ENCODE measurements around the gene TPRG1L. TPM values are rescaled to one million over a fixed set of nuclear protein-coding genes. Genes with fewer than 3 reads are reported as not detected.

Gene TPRG1L
- total RNA-seq, 1 donor from 2014 or later, result 23.2 TPM

GRCh38 chr1:3642919-3643675 is 18.3 kb downstream of the TPRG1L start:
- DNase-seq (ENCODE audit: low read depth), result no peak

GRCh38 chr1:3644273-3644672 is 19.5 kb downstream of the TPRG1L start:
- no peak for DNase-seq (ENCODE audit: low read depth)

- no peak for DNase-seq (ENCODE audit: low read depth)
These were observed 20.4 kb downstream of the TPRG1L start for GRCh38 chr1:3645247-3645646.

- no peak for DNase-seq (ENCODE audit: low read depth)
These were observed 21.0 kb downstream of the TPRG1L start for GRCh38 chr1:3645666-3646355.

- DNase-seq (ENCODE audit: low read depth), result no peak
These were observed 21.8 kb downstream of the TPRG1L start for GRCh38 chr1:3646596-3646995.

GRCh38 chr1:3649342-3650247 is 24.8 kb downstream of the TPRG1L start, which contains the start of gene WRAP73:
TSS of gene WRAP73 (minus strand) at chr1:3650103. CDS start at chr1:3649999, 104 bp downstream.
- DNase-seq (ENCODE audit: low read depth), result peak; percentile 93

GRCh38 chr1:3650248-3651025 is 25.6 kb downstream of the TPRG1L start:
- no peak for DNase-seq (ENCODE audit: low read depth)

GRCh38 chr1:3651026-3651929 is 26.5 kb downstream of the TPRG1L start:
- no peak for DNase-seq (ENCODE audit: low read depth)

GRCh38 chr1:3651930-3652547 is 27.2 kb downstream of the TPRG1L start, which contains the start of gene TP73:
TSS of gene TP73 (plus strand) at chr1:3652516. CDS start at chr1:3682366, 29,850 bp downstream.
- peak; percentile 26 for DNase-seq (ENCODE audit: low read depth)

GRCh38 chr1:3652548-3653285 is 27.9 kb downstream of the TPRG1L start:
- DNase-seq (ENCODE audit: low read depth), result no peak

- DNase-seq (ENCODE audit: low read depth), result no peak
These were observed 28.4 kb downstream of the TPRG1L start for GRCh38 chr1:3653286-3653618.

GRCh38 chr1:3654549-3655281 is 29.9 kb downstream of the TPRG1L start:
- DNase-seq (ENCODE audit: low read depth), result peak; percentile 84

- DNase-seq (ENCODE audit: low read depth), result no peak
These were observed 31.8 kb downstream of the TPRG1L start for GRCh38 chr1:3656450-3657095.

- no peak for DNase-seq (ENCODE audit: low read depth)
These were observed 32.3 kb downstream of the TPRG1L start for GRCh38 chr1:3657096-3657475.

- DNase-seq (ENCODE audit: low read depth), result no peak
These were observed 32.9 kb downstream of the TPRG1L start for GRCh38 chr1:3657578-3658230.

- DNase-seq (ENCODE audit: low read depth), result no peak
These were observed 33.4 kb downstream of the TPRG1L start for GRCh38 chr1:3658231-3658615.

- DNase-seq (ENCODE audit: low read depth), result no peak
These were observed 34.3 kb downstream of the TPRG1L start for GRCh38 chr1:3659093-3659492.
